Osteoblast (primary cell): ENCODE measurements around the gene GZMA. TPM values are rescaled to one million over a fixed set of nuclear protein-coding genes. Genes with fewer than 3 reads are reported as not detected.

Source experiments
- DNase-seq: peaks from one replicate; pipeline ENCODE4 v3.0.0; 2011; ENCODE audit warnings: low spot score, mixed read lengths; ENCODE audit not compliant: insufficient read length; ENCODE audit errors: missing footprints
- H2AFZ ChIP-seq: 2 replicates; pipeline ENCODE4 v1.6.0; 2011; ENCODE audit warnings: mild to moderate bottlenecking, low read length
- H3K27ac ChIP-seq: 2 replicates; pipeline ENCODE4 v1.5.1; 2011; ENCODE audit warnings: mild to moderate bottlenecking, low read depth, low read length, moderate library complexity
- H3K27me3 ChIP-seq: 2 replicates; pipeline ENCODE4 v1.6.0; 2012; ENCODE audit warnings: mild to moderate bottlenecking, control low read depth, inconsistent platforms, low read length, moderate library complexity; ENCODE audit not compliant: insufficient read depth
- H3K36me3 ChIP-seq: 2 replicates; pipeline ENCODE4 v1.5.1; 2011; ENCODE audit warnings: mild to moderate bottlenecking, low read length, control low read depth, moderate library complexity; ENCODE audit not compliant: insufficient read depth
- H3K4me1 ChIP-seq: 2 replicates; pipeline ENCODE4 v1.5.1; 2011; ENCODE audit warnings: mild to moderate bottlenecking, low read length, control low read depth, moderate library complexity; ENCODE audit not compliant: insufficient read depth
- H3K4me2 ChIP-seq: 2 replicates; pipeline ENCODE4 v1.6.0; 2011; ENCODE audit warnings: mild to moderate bottlenecking, low read length; ENCODE audit not compliant: insufficient read depth
- H3K4me3 ChIP-seq: fragments of 200-600 bp; sonication (generic); 3 replicates; pipeline ENCODE4 v1.5.1; 2012; ENCODE audit warnings: mild to moderate bottlenecking, low read length, inconsistent platforms; ENCODE audit not compliant: insufficient read depth
- H3K79me2 ChIP-seq: 2 replicates; pipeline ENCODE4 v1.6.0; 2012; ENCODE audit warnings: mild to moderate bottlenecking, low read length, control low read depth, inconsistent platforms; ENCODE audit not compliant: insufficient read depth
- H3K9me3 ChIP-seq: 2 replicates; pipeline ENCODE4 v1.5.1; 2011; ENCODE audit warnings: low read depth, low read length, control low read depth
- H4K20me1 ChIP-seq: 2 replicates; pipeline ENCODE4 v1.6.0; 2012; ENCODE audit warnings: mild to moderate bottlenecking, low read length, control low read depth; ENCODE audit not compliant: insufficient read depth
- total RNA-seq: library from RNA; depleted of rRNA; stranded (reverse); fragments of >200 nt; gene quantifications from 2 replicates; pipeline ENCODE4 v1.2.3, GENCODE V29; 2012
- TF ChIP-seq, protein P1 (sequence below): IDR thresholded peaks from 2 replicates; pipeline ENCODE4 v1.5.1; 2011; ENCODE audit warnings: mild to moderate bottlenecking, low read depth, low read length, moderate library complexity; ENCODE audit errors: extremely low read depth

Gene GZMA
- not detected in 2 replicates for total RNA-seq

DNA sequence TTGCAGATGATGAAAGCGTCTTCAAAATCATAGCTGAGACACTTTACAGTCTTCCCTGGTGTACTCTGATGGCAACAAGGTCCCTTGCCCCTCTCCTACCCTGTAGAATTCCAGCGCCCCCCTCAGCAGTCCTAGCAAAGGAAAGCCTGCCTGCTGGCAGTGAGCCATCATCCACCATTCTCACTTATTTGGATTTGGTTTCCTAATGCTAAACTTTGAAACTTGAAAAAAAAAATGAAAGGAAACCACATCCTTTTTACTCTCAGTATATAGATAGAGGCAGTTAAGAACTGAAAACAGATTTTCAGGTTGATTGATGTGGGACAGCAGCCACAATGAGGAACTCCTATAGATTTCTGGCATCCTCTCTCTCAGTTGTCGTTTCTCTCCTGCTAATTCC is at the start of gene GZMA:
GZMA (plus strand) TSS at position 299 of the 400 bp plus-strand sequence; CDS start at position 336, 37 bp downstream.
- Histone ChIP-seq H4K20me1 (no peaks in the 10 kb centered on the region), H3K27ac (no peak within 1 kb of the TSS), H3K27me3 (no peaks in the 10 kb centered on the region), H3K4me3 (no peak within 1 kb of the TSS), H2AFZ (no peak within 1 kb of the TSS), H3K36me3 (no peaks in the 10 kb centered on the region), H3K4me1 (no peaks in the 10 kb centered on the region), H3K79me2 (no peaks in the 10 kb centered on the region), H3K4me2 (no peak within 1 kb of the TSS), H3K9me3 (no peaks in the 10 kb centered on the region)
- TF ChIP-seq, protein P1, sequence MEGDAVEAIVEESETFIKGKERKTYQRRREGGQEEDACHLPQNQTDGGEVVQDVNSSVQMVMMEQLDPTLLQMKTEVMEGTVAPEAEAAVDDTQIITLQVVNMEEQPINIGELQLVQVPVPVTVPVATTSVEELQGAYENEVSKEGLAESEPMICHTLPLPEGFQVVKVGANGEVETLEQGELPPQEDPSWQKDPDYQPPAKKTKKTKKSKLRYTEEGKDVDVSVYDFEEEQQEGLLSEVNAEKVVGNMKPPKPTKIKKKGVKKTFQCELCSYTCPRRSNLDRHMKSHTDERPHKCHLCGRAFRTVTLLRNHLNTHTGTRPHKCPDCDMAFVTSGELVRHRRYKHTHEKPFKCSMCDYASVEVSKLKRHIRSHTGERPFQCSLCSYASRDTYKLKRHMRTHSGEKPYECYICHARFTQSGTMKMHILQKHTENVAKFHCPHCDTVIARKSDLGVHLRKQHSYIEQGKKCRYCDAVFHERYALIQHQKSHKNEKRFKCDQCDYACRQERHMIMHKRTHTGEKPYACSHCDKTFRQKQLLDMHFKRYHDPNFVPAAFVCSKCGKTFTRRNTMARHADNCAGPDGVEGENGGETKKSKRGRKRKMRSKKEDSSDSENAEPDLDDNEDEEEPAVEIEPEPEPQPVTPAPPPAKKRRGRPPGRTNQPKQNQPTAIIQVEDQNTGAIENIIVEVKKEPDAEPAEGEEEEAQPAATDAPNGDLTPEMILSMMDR = no peak
- DNase-seq = no peak

DNA sequence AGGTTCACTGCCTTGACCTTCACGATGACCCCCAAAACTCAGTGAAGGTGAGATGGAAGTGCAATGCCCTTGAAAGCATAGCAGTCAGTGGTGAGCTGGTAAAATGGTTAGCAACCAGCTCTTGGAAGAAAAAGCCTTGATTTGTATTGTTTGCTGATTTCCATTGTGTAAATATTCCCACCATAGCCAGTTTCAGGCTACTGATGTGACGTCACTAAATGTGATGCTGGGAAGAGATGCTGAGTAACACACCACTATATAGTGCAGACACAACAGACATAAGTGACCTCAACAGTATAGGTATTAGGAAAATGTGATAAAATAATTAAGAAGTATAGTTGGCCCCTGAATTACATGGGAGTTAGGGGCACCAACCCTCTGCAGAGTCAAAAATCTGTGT is 47.3 kb upstream of the GZMA start:
- no peak for DNase-seq
- Histone ChIP-seq H3K27me3 (no peaks in the 10 kb centered on the region), H2AFZ (no peak overlapping the region), H4K20me1 (no peaks in the 10 kb centered on the region), H3K4me3 (no peak overlapping the region), H3K36me3 (no peaks in the 10 kb centered on the region), H3K79me2 (no peaks in the 10 kb centered on the region), H3K9me3 (no peaks in the 10 kb centered on the region), H3K4me1 (no peaks in the 10 kb centered on the region), H3K4me2 (no peak overlapping the region), H3K27ac (no peak overlapping the region)
- TF ChIP-seq, protein P1 = no peak

DNA sequence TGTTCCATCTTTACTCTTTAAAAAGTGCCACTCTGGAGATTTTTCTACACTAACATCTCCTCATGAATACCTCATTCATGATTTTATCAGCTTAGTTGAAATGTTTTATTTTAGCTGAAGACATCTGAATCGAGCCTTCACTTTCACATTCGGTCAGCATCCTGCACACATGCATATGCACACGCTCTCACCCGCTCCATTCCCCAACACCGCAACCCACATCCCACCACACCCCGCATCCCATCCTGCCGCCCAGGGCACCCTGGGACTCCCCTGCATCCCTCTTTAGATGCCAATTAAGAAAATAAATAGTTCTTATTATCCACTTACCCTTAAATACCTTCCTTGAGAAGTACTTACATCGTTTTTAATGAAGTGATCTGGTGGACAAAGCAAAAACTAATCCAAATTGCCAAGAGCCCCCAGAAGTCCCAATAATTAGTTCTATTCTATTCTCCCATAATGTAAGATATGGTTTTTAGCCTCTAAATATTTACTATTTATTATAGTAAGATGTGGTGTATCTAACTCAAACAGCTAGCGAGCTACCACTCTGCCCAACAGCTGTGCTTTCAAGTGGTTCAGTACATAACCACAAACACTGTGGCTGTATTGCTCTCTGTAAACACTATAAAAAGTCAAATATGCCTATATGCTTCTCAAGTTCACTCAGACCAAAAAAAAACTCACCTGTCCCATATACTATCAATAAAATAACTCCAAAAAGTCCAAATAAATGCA is 40.2 kb upstream of the GZMA start:
- Histone ChIP-seq H4K20me1 (no peaks in the 10 kb centered on the region), H3K79me2 (no peaks in the 10 kb centered on the region), H3K4me1 (peaks cover 19% of the 10 kb centered on the region), H3K36me3 (no peaks in the 10 kb centered on the region), H3K27me3 (no peaks in the 10 kb centered on the region), H2AFZ (no peak overlapping the region), H3K9me3 (no peaks in the 10 kb centered on the region), H3K4me3 (no peak overlapping the region), H3K4me2 (no peak overlapping the region), H3K27ac (no peak overlapping the region)
- TF ChIP-seq, protein P1 = no peak
- no peak for DNase-seq

DNA sequence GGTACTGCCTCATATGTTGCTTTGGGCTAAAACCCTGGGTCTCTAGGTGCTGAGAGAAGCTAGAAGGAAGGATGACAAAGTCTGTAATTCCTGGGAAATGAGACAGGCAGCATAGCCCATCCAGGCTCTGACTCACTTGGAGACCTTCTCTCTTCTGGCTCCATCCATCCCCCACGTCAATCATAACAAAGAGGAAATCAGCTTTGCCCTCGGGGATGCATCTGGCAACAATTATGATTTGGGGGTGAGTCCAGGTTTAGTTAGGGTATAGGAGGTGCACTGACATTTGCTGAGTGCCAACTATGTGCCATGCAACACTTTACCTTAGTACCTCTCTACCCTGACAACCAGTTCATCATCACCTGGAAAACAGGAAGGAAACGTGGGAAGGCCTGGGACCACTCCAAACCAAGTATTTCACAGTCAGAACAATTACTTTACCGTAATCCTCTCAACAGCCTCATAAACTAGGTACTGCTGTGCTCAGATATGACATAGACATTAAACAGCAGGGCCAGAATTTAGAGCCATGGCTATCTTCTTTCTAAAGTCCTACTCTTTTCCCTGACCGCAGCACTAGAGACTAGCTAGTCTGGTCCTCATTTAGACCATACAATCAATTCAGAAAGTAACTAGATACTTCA is 39.1 kb upstream of the GZMA start:
- DNase-seq = peak; percentile 75

More for the DNA sequence above, 39.1 kb upstream of the GZMA start:
- H3K9me3 ChIP-seq = no peaks in the 10 kb centered on the region
- no peaks in the 10 kb centered on the region for H3K27me3 ChIP-seq
- TF ChIP-seq, protein P1 = no peak
- no peaks in the 10 kb centered on the region for H3K79me2 ChIP-seq
- peak overlapping the region; percentile 11 for H3K4me3 ChIP-seq
- no peaks in the 10 kb centered on the region for H4K20me1 ChIP-seq
- no peaks in the 10 kb centered on the region for H3K36me3 ChIP-seq
- H3K4me2 ChIP-seq = peak overlapping the region; percentile 67
- peak overlapping the region; percentile 56 for H2AFZ ChIP-seq
- H3K27ac ChIP-seq = peak overlapping the region; percentile 83
- H3K4me1 ChIP-seq = peaks cover 19% of the 10 kb centered on the region
